ENCODE data around the gene FAM20B. TPM values are rescaled to one million over a fixed set of nuclear protein-coding genes. Genes with fewer than 3 reads are reported as not detected.

Gene FAM20B
- total and polyA plus RNA-seq, 4 donors: 3.1 to 39.8 (median 13.6) TPM

- H3K9ac ChIP-seq (ENCODE audit: low read depth in 1 of 2, low read length in 2 of 2): no peak overlapping the region
Measured at GRCh38 chr1:179023946-179024650, 1.6 kb upstream of the FAM20B start.

GRCh38 chr1:179025975-179026812, 500 bp downstream of the FAM20B start:
- peak overlapping the region; percentile 74 to 93 for H3K9ac ChIP-seq (ENCODE audit: low read depth in 1 of 2, low read length in 2 of 2)
- H3K9me3 ChIP-seq (ENCODE audit: control insufficient read depth in 4 of 4, low read length in 3 of 4): no peaks in the 10 kb centered on the region
- H3K4me1 ChIP-seq (ENCODE audit: control insufficient read depth in 4 of 4, insufficient read depth in 4 of 4, low read length in 3 of 4): peaks cover 3 to 37% (median 24%) of the 10 kb centered on the region in 4 donors
- H3K36me3 ChIP-seq (ENCODE audit: control insufficient read depth in 4 of 4, insufficient read depth in 3 of 4, low read depth in 1 of 4, low read length in 3 of 4): no peaks in the 10 kb centered on the region
- DNase-seq (ENCODE audit: low spot score): peak; percentile 80
- under 1% methylated on average over 110 of the region's 110 CpGs for WGBS
- peak overlapping the region; percentile 94 to 99 for H3K27ac ChIP-seq (ENCODE audit: low read depth in 1 of 2, low read length in 2 of 2)
- H3K27me3 ChIP-seq (ENCODE audit: control insufficient read depth in 4 of 4, insufficient read depth in 4 of 4, low read length in 3 of 4): no peaks in the 10 kb centered on the region
- H3K4me3 ChIP-seq (ENCODE audit: low read depth in 1 of 3, low read length in 3 of 3): peak overlapping the region; percentile 55 to 97 (median 75)
- peak; percentile 0 for TF ChIP-seq YY1 (IDR thresholded peaks at IDR 0.05)
- no peak for TF ChIP-seq NR2F2 (IDR thresholded peaks at IDR 0.05)

More at GRCh38 chr1:179023946-179024650, 1.6 kb upstream of the FAM20B start:
- Histone ChIP-seq H3K27ac (ENCODE audit: low read depth in 1 of 2, low read length in 2 of 2) (no peak overlapping the region), H3K4me3 (ENCODE audit: low read depth in 1 of 3, low read length in 3 of 3) (no peak overlapping the region), H3K27me3 (ENCODE audit: control insufficient read depth in 4 of 4, insufficient read depth in 4 of 4, low read length in 3 of 4) (no peaks in the 10 kb centered on the region), H3K4me1 (ENCODE audit: control insufficient read depth in 4 of 4, insufficient read depth in 4 of 4, low read length in 3 of 4) (peaks cover 1 to 25% (median 18%) of the 10 kb centered on the region in 4 donors), H3K36me3 (ENCODE audit: control insufficient read depth in 4 of 4, insufficient read depth in 3 of 4, low read depth in 1 of 4, low read length in 3 of 4) (no peaks in the 10 kb centered on the region), H3K9me3 (ENCODE audit: control insufficient read depth in 4 of 4, low read length in 3 of 4) (no peaks in the 10 kb centered on the region)
- no peak for DNase-seq (ENCODE audit: low spot score)
- TF ChIP-seq YY1 (IDR thresholded peaks at IDR 0.05): no peak
- 77% methylated on average over 10 of the region's 10 CpGs for WGBS

GRCh38 chr1:179026813-179027669, 1.3 kb downstream of the FAM20B start:
- no peaks in the 10 kb centered on the region for H3K27me3 ChIP-seq (ENCODE audit: control insufficient read depth in 4 of 4, insufficient read depth in 4 of 4, low read length in 3 of 4)
- peaks cover 4 to 37% (median 24%) of the 10 kb centered on the region in 4 donors for H3K4me1 ChIP-seq (ENCODE audit: control insufficient read depth in 4 of 4, insufficient read depth in 4 of 4, low read length in 3 of 4)
- H3K36me3 ChIP-seq (ENCODE audit: control insufficient read depth in 4 of 4, insufficient read depth in 3 of 4, low read depth in 1 of 4, low read length in 3 of 4): no peaks in the 10 kb centered on the region
- 12% methylated on average over 11 of the region's 11 CpGs for WGBS
- peak overlapping the region; percentile 74 to 93 for H3K9ac ChIP-seq (ENCODE audit: low read depth in 1 of 2, low read length in 2 of 2)
- H3K9me3 ChIP-seq (ENCODE audit: control insufficient read depth in 4 of 4, low read length in 3 of 4): no peaks in the 10 kb centered on the region
- H3K27ac ChIP-seq (ENCODE audit: low read depth in 1 of 2, low read length in 2 of 2): peak overlapping the region; percentile 94 to 99
- TF ChIP-seq EGR1 (IDR thresholded peaks at IDR 0.05; ENCODE audit: low read depth in 2 of 2) (no peak), NR2F2 (IDR thresholded peaks at IDR 0.05) (no peak), JUND (IDR thresholded peaks at IDR 0.05) (no peak), ZBTB33 (IDR thresholded peaks at IDR 0.05) (no peak), RAD21 (IDR thresholded peaks at IDR 0.05) (peak in 1 of 2 donors; percentile 7), HNF4A (conservative IDR thresholded peaks at IDR 0.05) (peak; percentile 61 to 83), HNF4G (IDR thresholded peaks at IDR 0.05) (peak; percentile 71), SP1 (IDR thresholded peaks at IDR 0.05) (peak; percentile 53), YY1 (IDR thresholded peaks at IDR 0.05) (no peak)
- peak overlapping the region; percentile 55 to 97 (median 75) for H3K4me3 ChIP-seq (ENCODE audit: low read depth in 1 of 3, low read length in 3 of 3)
- DNase-seq (ENCODE audit: low spot score): no peak

All from liver (tissue), 9 donors.